Sigmoid colon (tissue), 4 donors: ENCODE results near the gene ENHO.

Source experiments
- CTCF ChIP-seq, 4 experiments: fragments of 450-650 bp in 3 of 4; fragments of 200-600 bp in 1 of 4; IDR thresholded peaks; one replicate each; pipeline ENCODE4 v1.5.1; 2016 to 2019; ENCODE audit warnings: antibody characterized with exemption in 4 of 4, mild to moderate bottlenecking in 3 of 4, moderate library complexity in 2 of 4
- EP300 ChIP-seq, 4 donors: sonication (generic); formaldehyde crosslinking; IDR thresholded peaks; one replicate each; pipeline ENCODE4 v1.6.1; 2017; ENCODE audit warnings: antibody characterized with exemption in 4 of 4
- POLR2AphosphoS5 ChIP-seq, 4 donors: sonication (generic); formaldehyde crosslinking; IDR thresholded peaks; one replicate each; pipeline ENCODE4 v1.6.1; 2017; ENCODE audit warnings: antibody characterized with exemption in 4 of 4

- no peak for TF ChIP-seq POLR2AphosphoS5 (IDR thresholded peaks at IDR 0.05)
- no peak for TF ChIP-seq CTCF (IDR thresholded peaks at IDR 0.05)
- no peak for TF ChIP-seq EP300 (IDR thresholded peaks at IDR 0.05)
Measured at GRCh38 chr9:34570809-34571480, 48.2 kb upstream of the ENHO start.
